NCI-H2107 treated with DMSO at 0.1 percent for 48 hours (cell line): ENCODE measurements around the gene IGFBP2.

Source experiments
- DNase-seq: peaks from one replicate; lab custom pipeline; 2025; ENCODE audit not compliant: unreplicated experiment; lab: John Stamatoyannopoulos, UW

Gene IGFBP2

GRCh38 chr2:216615298-216616082, 17.7 kb upstream of the IGFBP2 start:
- DNase-seq, result no peak

DNA sequence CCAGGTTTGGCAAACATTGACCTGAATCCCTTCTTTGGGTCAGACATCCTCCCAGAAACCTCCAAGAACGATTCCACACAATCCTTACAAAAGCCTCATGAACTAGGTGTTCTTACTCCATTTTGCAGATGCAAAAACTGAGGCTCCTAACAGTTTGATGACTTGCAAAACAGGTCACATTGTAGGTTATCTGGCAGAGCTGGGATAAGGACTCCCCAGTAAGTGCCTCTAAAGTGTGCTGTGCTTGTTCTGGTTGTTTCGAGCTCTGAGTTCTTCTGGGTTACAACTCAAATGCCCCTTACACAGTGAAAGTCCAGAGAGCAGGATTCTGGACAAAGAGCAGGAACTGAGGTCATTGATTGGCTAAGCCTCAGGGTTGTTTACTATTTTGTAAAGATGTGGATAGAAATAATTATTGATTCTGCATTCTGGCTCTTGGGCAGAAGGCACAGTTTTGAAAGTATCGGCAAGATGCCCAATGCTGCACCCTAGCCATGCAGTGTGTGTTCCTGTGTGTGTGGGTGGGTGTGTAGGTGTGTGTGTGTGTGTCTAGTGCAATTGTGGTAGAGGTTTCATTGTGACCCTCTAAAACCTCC, 17.0 kb upstream of the IGFBP2 start:
- no peak for DNase-seq

- no peak for DNase-seq
These were observed 15.9 kb upstream of the IGFBP2 start for GRCh38 chr2:216617159-216617815.

GRCh38 chr2:216618785-216619184, 14.4 kb upstream of the IGFBP2 start:
- peak; percentile 69 for DNase-seq

DNA sequence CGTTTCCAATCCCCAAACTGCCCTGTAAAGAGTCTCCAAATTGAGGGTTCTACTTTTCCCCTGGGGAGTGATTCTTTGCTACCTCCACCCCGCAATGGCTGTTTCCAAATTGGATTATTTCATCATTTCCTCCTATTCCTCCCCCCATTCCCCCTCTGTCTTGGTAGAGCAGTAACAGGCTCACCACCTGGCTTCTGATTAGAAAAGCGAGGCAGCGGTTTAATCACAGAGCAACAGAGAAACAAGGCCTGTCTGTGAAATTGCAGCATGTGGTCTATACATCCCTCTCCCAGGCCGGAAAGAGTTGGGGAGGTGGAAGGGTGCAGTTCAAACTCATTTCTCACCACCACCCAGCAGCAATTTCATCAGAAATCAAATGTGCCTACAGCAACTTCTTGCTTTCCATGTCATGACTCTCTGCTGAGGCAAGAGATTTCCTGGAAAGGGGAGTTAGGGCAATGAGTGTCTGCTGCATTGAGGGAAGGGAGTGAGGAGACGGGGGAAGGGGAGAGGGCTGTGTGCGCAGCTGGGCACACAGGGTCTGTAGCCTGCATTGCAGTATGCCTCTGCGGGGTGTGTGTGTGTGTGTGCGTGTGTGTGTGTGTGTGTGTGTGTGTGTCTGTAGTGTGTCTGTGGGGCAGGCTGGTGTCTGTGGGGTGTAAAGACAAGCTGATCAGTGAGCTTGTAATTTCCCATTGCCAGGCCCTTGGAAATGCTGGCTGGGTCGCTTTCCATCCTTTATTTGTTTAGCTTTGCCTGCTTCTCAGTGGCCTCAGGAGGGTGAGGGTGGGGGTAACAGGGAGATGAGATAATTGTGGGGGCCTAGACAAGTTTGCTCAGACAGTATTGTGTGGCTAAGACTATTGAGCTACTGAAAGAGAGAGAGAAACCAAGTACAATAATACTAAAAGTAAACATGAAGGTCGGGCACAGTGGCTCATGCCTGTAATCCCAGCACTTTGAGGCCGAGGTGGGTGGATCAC, 13.5 kb upstream of the IGFBP2 start:
- peak; percentile 90 for DNase-seq

DNA sequence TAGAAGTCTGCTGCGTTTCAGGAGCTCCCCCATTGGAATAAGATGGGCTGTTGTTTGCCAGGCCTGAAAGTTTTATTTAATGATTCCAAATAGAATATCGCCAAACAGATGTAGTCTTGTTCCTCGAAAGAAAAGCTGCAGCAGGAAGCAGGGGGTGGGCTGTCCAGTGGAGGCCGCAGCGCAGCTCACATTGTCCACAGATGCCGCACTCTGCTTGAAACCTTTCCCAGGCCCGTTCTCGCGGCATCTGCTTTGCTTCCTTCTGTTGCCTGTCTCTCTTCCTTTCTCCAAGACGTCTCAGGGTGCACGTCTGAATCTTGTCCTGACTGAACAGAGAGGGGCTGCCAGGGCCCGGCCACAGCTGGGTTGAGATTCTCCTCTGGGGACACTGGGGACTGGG, 12.4 kb upstream of the IGFBP2 start:
- no peak for DNase-seq

DNA sequence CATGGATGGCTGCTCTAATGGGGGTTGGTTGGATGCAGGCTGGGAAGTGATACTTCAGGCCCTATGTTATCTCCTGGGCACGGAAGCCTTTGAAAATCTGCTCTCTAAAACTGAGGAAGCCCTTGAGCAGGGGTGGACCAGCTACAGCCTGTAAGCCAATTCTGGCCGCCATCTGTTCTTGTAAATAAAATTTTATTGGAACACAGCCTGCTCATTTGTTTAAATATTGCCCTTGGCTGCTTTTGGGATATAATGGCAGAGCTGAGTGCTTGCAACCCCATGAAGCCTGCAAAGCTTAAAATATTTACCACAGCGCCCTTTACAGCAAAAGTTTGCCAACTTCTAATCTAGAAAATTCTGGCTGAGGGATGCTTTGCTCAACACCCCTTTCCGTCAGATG, 11.9 kb upstream of the IGFBP2 start:
- peak; percentile 75 for DNase-seq

DNA sequence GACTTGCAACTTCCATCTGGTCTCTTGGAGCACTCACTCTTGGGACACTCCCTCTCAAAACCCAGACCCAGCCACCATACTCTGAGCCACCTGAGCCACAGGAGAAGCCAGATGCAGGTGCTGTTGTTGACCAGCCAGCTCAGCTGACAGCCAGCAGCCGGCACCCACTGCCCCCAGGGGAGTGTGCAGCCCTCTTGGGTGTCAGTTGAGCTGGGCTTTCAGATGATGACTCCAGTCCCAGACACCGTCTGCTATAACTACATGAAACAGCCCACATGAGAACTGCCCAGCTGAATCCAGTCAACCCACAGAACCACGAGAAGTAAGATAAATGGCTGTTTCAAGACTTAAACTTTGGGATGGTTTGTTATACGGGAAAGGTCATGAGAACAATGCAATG, 10.7 kb upstream of the IGFBP2 start:
- peak; percentile 82 for DNase-seq

- no peak for DNase-seq
These were observed 9.0 kb upstream of the IGFBP2 start for GRCh38 chr2:216624251-216624650.

GRCh38 chr2:216626168-216626874, 6.9 kb upstream of the IGFBP2 start:
- DNase-seq, result no peak

GRCh38 chr2:216626875-216627245, 6.4 kb upstream of the IGFBP2 start:
- no peak for DNase-seq

GRCh38 chr2:216629784-216630183, 3.4 kb upstream of the IGFBP2 start:
- no peak for DNase-seq

DNA sequence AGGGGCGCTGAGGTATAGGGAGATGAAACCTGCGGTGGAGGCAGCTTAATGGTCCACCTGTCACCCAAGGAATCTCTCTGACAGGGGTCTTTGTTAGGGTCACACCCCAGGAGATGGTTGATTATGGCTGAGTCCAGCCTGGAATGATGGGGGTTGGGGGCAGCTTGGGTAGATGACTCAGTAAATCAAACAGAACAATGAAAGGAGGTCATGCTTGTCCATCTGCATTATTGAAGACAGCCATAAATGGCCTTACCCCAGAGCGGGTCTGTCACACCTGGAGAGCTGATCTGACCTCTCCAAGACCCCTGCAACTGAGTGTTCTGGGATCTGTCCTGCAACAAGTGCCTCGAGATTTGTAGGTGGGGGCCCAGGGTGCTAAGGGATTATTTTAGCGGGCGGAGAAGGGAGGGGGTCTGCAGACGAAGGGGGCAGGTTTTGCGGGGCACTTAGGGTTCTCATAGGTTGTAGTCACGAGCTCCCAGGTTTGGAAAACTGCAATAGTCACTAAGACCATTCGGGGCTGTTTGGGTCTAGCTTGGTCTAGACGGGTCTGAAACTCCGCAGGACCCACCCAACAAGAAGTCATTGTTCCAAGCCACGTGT, 771 bp upstream of the IGFBP2 start:
- DNase-seq, result no peak

DNA sequence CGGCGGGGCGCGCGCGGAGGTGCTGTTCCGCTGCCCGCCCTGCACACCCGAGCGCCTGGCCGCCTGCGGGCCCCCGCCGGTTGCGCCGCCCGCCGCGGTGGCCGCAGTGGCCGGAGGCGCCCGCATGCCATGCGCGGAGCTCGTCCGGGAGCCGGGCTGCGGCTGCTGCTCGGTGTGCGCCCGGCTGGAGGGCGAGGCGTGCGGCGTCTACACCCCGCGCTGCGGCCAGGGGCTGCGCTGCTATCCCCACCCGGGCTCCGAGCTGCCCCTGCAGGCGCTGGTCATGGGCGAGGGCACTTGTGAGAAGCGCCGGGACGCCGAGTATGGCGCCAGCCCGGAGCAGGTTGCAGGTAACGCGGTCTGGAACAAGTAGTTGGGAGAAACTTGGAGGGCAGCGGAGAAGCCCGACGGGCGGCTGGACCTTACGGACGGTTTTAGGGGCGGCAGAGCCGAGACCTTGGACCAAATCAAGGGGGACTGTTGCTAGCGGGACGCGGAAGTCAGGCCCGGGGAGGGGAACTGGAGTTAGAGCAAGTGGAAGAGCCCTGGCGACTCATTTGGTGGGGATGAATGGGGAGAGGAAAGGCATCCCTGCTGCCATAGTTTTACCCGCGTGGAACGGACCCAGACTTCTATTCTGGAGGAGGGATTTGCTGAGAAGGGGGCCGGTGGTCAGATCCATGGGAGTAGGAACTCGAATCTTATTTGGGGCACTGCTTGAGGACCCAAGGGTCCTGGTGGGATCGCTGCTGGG, 573 bp downstream of the IGFBP2 start:
- no peak for DNase-seq

DNA sequence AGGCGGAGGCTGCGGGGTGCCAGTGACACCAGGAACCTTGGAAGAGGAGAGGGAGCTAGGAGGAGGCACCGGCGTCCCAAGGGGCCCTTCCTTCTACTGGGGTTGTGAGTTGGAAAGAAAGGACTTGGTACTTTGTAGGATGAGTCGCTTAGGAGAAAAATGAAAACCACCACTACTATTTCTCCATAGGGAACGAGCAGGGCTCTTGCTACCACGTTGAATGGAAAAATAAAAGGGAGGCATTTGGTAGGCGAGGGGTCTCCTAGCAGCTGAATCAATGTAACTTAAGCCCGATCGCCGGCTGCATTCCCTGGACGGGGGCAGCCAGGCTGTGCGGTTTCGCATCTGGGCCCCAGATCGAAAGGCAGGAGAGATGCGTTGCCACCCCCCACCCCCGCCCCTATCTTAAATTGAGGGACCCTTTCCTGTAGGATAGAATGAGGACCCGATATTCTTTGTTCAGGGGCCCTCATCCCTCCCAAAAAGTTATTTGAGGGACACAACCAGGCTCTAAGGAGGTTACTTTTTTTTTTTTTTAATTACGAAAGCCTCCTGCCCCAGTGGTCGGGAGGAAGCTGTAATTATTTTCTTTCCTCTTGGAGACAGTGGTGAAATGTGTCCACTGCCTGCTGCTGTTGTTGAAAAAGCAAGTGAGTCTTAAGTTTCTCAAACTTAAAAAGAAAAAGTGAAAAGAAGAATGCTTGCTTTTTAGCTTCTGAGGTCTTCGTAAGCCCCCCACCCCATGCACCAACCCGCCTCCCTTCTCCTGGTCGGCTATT, 1.3 kb downstream of the IGFBP2 start:
- DNase-seq, result no peak

- DNase-seq, result no peak
These were observed 2.0 kb downstream of the IGFBP2 start for GRCh38 chr2:216635171-216635570.

DNA sequence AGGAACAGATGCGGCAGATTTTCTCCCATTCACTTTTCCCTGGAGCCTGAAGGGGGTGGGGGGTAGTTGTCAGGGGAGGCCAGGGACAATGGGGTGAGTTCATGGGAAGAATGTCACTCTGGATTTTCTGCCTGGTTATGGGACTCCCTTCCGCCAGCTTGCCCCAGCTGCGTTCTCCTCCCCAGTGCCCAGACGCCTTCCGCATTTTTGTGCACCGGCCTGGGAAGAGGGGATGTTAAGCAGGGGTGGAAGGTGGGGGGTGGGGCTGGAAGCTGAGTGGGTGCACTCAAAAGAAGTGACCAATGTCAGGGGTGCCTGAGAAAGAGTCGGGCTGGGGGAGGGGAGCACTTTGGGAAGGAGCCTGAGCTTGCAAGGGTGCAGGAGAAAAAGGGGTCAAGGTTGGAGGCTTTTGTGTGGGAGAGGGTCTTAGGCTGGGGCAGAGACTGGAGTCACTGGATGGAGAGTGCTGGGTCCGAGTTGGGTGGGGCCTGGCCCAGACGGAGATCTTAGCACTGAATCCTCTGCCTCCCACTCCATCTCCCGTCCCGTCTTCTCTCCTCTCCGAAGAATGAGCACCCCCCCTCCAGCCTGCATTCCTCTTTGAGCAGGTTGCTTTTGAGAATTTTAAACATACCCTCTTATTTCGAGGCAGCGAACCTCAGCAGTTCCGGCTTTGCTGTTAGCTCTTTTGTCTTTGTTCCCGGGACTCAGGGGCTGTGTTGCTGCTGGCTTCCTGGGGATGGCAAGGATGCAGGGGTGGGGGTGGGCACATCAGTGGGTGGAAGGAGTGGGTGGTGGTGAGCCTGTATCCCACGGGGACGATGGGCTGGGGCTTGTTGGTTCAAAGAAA, 2.7 kb downstream of the IGFBP2 start:
- DNase-seq, result no peak
